Fibroblast of skin of right quadriceps (primary cell): ENCODE data around the gene PPCS.

Experiments used
- DNase-seq: peaks from one replicate; pipeline ENCODE4 v3.0.0-alpha.2; 2013

The PPCS gene

DNA sequence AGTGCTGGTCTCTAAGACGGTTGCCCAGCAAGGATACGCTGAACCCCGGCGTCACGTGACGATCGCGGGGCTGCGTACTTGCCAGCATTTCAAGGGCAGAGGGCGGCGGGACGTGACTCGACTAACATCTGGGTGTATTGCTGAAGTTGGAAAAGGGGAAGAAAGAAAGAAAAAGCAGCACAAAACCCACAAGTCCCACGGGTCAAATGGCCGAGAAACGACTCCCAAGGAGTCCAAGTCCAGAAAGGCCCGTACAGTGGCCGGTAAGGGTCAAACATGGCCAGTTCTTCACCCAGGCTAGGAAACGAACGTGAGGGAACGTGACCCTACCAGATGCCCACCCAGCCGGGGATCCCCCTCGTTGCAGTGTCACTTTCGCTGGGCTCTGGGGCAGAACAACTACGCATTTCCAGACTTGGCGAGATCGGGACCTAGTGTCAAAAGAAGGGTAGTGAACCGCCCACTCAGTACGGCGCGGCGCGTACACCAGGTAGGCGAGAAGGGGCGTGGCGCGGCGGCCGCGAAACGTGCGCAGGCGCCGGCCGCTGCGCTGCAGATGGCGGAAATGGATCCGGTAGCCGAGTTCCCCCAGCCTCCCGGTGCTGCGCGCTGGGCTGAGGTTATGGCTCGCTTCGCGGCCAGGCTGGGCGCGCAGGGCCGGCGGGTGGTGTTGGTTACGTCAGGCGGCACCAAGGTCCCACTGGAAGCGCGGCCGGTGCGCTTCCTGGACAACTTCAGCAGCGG is at the start of gene PPCS, which contains the start of gene ZMYND12:
Gene PPCS, plus strand, starts transcription at position 534 of the 744 bp plus-strand sequence. Its CDS starts 23 bp downstream, at position 557.
Gene ZMYND12, minus strand, starts transcription at position 13 of the 744 bp plus-strand sequence. CDS start 25 bp downstream, outside the sequence.
- peak; percentile 86 for DNase-seq

DNA sequence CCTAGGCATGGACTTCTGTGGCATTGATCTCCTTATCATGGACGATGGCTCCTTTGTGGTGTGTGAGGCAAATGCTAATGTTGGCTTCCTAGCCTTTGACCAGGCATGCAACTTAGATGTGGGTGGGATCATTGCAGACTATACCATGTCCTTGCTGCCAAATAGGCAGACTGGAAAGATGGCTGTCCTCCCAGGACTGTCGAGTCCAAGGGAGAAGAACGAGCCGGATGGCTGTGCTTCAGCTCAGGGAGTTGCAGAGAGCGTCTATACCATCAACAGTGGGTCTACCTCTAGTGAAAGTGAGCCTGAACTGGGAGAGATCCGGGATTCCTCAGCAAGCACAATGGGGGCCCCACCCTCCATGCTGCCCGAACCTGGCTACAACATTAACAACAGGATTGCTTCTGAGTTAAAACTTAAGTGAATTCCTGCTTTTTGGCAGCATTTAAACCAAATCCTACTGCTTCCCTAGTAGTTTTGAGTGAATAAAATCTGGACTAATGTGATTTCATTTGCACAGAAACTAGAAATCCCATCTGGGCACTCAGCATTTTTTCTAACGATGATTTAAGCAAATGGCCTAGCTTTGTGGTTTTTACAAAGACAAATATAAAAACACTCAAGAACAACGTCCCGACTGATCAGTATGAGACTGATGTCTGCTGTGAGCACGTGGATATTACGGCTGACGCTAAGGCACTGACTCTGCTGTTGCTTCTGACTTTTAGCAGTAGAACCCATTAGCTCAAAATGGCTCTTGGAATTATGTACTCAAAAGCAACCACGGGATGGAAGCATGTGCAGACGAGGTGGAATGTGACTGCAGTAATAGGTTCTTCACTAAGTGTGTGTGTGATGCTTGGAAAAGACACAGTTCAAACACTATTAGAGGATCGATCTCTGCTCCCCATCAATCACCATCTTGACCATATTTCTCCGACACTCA is 41.5 kb upstream of the PPCS start:
- DNase-seq = no peak

DNA sequence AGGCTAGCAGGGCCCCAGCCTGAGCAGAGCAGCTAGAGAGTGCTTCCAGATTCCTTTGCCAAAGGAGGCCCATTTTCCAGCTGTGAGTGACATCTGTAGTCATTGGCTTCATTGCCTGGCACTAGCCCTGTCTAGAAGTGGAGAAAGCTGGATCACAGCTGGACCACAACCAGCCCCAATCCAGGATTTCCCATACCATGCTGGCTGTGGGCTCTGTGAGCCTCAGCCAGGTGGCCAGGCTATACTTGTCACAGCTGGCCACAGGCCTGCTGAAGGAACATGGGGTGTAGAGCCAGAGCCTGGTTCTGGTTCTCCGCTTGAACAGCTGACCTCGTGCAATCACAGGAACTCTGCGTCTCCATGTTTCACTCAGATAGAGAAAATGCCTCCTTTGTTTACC is 39.2 kb upstream of the PPCS start:
- no peak for DNase-seq

DNA sequence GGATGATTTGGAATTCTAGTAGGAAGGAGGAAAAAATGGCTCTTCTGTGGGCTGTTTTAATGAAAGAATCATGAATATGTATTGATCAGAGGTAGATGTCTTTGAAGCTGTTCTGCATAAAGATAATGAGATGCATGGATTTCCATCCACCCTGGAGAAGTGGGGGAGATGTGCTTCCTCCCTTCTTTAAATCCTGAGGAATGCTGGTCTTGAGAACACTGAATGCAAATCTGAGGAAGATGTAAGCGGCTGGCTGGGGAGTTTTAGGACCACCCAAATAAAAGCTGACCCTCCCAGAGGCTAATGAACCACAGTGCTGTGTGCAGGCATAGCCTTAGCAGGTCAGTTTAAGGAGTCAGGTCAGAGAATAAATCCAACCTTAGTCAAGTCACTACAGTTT is 37.8 kb upstream of the PPCS start:
- DNase-seq = no peak

DNA sequence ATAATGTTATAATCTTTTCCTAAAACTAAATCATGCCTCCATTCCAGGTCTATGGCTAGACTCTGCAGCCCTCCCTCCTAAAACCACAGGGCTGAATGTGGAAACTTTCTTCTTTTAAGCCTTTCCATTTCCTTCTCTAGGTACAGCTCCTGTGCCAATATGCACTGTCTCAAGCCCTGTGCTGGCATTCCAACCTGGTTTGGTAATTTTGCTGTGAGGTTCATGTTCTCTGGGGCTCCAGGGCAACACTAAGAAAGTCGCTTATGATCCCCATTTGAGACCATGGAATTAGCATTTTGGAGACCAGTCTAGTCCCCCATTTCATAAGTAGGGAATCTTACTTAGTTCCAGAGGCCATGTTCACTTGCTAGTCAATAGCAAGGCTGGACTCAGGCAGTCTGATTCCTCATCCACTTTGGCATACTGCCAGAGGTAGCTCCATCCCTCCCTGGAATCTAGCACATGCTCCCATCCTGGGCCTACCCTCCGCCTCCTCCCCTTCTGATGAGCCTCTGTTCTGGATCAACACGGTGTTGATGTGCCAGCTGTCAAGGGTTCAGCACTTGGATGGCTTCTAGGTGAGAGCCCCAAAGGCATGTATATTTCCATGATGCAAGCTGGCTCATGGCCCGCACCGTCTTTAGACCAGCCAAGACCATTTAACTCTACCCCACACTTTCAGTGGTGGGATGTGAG is 37.1 kb upstream of the PPCS start:
- DNase-seq = peak; percentile 23

- no peak for DNase-seq
These were observed 36.2 kb upstream of the PPCS start for GRCh38 chr1:42420121-42420520.

- peak; percentile 98 for DNase-seq
These were observed 35.3 kb upstream of the PPCS start for GRCh38 chr1:42420911-42421585.

DNA sequence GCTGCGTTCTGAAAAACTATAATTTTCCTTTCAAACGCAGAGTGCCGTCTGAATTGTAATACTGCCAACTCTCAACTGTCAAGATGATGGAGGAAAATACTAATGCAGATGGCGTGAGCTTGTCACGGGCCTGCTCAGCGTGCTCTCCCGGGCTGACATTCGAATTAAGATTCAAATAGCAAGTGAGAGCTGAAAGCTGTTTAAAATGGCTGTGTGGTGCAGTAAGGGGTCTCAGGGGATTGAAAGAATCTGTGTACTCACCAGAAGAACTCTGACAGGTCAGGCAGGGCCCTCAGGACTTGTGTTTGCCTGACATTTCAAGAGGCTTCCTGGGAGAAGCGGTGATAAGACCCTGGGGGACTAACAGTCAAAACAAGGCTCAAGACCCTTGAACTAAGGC is 33.6 kb upstream of the PPCS start:
- peak; percentile 17 for DNase-seq

DNA sequence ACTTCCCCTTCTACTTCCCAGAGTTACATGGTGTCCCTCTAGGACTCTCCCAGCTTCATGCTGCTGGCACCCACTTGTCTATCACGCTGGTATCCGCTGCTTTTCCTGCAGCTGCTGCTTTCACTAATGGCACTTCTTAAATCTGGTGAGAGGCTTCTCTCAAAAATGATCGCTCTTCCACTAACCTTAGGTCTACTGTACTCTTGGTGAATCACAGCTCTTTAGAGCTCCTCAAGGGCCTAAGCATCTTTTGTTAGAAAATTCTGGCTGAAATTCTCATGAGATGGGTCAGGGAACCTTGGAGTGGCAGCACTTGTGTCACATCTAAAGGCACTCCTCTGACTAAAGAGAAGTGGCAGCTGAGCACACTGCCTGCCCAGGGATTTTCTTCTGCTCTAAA is 32.7 kb upstream of the PPCS start:
- DNase-seq = no peak

- peak; percentile 54 for DNase-seq
These were observed 32.1 kb upstream of the PPCS start for GRCh38 chr1:42424201-42424600.

- no peak for DNase-seq
These were observed 29.1 kb upstream of the PPCS start for GRCh38 chr1:42427240-42427639.

GRCh38 chr1:42429603-42430002 is 26.7 kb upstream of the PPCS start:
- peak; percentile 33 for DNase-seq

DNA sequence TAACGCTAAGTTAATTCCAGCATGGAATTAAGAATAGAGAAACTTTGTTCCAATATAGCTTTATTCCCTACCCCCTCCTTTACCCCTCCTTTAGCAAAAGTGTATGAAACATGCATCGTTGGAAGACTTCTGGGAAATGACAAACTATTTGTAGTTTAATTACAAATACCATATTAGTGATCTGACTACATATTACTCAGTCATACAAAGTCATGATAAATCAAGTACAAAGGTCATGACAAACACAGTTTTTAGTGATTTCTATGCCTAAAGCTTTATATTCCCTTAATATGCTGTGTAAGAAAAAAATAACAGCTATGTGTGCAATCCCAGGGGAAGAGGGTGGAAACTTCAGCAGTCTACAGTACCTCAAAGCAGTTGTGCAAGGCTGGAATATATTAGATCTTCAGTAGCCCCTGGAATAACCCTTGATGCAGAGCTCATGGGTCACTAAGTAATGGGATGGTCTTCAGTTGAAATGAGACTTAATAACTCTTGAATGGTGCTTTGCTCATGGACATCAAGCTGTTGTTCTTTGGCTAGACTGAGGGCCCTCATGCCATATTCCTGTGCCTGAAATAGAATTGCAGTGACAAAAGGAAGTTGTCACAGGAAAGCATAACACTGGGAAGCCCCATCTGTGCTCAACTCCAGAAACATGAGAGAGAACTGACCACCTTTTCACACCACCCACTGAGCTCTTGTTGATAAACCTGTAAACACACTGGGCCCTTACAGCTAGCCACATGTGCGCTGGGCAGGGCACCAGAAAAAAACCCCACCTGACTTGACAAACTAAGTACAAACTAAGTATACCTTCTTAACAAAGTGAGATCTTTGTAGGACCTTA is 25.8 kb upstream of the PPCS start:
- peak; percentile 48 for DNase-seq

- no peak for DNase-seq
These were observed 24.8 kb upstream of the PPCS start for GRCh38 chr1:42431514-42431913.

GRCh38 chr1:42432714-42433113 is 23.6 kb upstream of the PPCS start:
- DNase-seq = no peak

- no peak for DNase-seq
These were observed 23.0 kb upstream of the PPCS start for GRCh38 chr1:42433369-42433768.

GRCh38 chr1:42434340-42434739 is 22.0 kb upstream of the PPCS start:
- DNase-seq = no peak

- DNase-seq = peak; percentile 75
These were observed 16.4 kb upstream of the PPCS start for GRCh38 chr1:42439940-42440339.

- no peak for DNase-seq
These were observed 13.7 kb upstream of the PPCS start for GRCh38 chr1:42442662-42443061.

DNA sequence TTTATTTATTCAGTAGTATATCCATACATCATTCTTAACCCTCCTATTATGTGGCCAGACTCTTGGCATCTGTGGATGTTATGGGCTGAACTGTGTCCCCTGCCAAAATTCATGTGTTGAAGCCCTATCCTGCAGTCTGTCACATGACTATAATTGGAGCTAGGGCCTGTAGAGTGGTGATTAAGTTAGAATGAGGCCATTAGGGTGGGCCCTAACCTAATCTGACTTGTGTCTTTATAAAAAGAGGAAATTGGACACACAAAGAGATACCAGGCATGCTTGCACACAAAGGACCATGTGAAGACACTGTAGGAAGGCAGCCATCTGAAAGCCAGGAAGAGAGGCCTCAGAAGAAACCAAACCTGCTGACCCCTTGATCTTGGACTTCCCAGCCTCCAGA is 7.1 kb upstream of the PPCS start:
- DNase-seq = no peak

DNA sequence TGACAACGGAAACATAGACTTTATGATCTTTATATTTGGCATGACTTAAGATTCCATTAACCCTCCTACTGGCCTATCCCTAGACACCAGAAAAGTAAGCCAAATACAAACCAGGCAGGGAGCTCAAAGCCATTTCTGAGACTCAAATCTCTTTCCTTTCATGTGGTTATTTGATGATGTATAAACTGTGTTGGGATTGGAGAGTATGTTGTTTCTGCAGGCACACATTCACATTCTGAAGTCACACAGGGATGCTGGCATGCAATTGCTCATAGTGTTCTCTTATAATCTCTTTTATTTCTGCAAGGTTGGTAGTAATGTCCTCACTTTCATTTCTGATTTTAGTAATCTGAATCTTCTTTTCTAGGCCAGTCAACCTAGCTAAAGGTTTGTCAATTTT is 6.3 kb upstream of the PPCS start:
- no peak for DNase-seq

DNA sequence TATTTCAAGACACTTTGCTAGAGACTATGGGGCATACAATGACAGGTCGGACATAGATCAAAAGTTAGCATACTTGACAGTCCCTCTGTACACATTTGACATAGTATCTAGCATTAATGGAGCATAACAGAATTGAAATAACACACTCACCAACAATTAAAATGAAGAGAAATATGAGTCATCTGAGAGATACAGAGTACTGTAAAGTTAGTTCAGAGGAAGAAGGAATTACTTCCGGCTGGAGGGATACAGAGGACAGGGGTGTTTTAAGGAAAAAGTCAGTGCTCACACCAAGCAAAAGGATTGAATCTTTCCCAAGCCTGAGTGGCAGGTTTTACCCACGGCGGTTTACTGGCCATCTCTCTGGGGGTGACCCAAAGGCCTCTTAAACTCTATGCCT is 3.0 kb upstream of the PPCS start:
- DNase-seq = no peak
